Posterior cingulate gyrus (tissue), 11 donors: ENCODE results near the gene ADAP2.
"Not testable (repeated sequence)": the region's sequence is repeated elsewhere in the genome, so short reads cannot be mapped to it uniquely, and the experiment has no call there.

ENCODE experiments used
- DNase-seq, 10 donors: peaks; one replicate each; pipeline versions ENCODE4 v3.0.0 to v3.0.0-alpha.2; 2020 to 2021; ENCODE audit warnings: mixed read lengths in 3 of 10
- intact Hi-C: fragments of 100-400 bp; cut with DNase I; formaldehyde crosslinking; loops from one replicate; pipeline ENCODE4 v1.15.1; 2023

Gene ADAP2

DNA sequence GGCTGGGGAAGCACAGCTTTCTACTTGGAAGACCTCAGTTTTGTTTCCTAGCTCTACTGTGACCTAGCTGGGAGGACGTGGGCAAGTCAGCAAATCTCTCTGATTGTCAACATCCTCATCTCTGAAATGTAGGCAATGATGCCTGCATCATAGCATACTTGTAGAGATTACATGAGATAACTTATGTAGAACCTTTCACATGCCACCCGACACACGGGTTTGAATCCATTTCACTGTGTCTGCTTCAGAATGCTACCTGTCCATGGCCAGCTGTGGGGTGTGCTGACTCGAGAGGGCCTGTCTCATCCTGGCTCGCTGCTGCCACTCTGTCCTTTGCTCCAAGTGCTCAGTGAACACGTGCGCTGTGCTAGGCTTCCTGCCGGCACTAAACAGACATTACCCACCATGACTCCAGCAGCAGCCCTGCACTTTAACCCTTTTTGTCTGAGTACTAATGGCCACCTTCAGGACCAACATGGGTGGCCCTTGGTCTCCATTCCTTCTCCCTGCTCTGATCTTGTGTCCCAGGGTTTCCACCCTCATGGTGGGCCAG, 7.4 kb downstream of the ADAP2 start:
- no peak for DNase-seq
- intact Hi-C loops = no loop called here

DNA sequence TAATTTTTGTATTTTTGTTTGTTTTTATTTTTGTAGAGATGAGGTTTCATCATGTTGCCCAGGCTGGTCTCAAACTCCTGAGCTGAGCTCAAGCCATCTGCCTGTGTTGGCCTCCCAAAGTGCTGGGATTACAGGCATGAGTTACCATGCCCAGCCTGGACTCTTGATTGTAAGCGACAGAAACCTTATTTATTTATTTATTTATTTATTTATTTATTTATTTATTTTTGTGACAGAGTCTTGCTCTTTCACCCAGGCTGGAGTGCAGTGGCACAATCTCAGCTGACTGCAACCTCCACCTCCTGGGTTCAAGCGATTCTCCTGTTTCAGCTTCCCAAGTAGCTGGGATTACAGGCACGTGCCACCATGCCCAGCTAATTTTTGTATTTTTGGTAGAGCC, 8.1 kb downstream of the ADAP2 start:
- intact Hi-C loops = not testable (repeated sequence)
- DNase-seq = peak in 1 of 10 donors; percentile 19

DNA sequence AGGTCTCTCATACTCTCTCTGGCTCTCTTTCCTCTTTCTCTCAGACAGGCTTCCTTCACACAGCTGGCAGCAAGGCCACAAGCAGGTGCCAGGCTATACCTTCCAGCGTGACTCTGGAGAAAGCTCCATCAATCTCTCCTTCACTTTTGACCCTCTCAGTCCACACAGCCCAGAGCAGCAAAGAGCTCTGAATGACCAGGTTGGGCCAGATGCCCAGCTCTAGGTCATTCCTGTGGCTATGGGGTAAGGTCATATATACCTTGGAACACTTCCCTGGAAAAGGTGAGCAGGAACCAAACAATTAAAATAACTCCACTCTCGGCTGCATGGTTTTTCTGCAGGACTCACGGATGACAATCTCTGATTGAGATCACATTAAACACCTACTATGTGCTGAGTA, 8.8 kb downstream of the ADAP2 start:
- DNase-seq = no peak
- intact Hi-C loops = no loop called here

DNA sequence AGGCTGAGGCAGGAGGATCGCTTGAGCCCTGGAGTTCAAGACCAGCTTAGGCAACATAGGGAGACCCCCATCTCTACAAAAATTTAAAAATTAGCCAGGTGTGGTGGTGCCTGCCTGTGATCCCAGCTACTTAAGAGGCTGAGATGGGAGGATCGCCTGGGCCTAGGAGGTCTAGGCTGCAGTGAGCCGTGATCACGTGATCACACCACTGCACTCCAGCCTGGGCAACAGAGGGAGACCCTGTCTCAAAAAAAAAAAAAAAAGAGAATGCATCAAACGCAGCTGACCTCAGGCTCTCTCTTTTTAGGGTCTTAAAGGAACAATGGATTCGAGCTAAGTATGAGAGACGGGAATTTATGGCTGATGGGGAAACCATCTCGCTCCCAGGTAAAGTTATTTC, 9.8 kb downstream of the ADAP2 start:
- peak in 1 of 10 donors; percentile 14 for DNase-seq
- intact Hi-C loops = not testable (repeated sequence)

DNA sequence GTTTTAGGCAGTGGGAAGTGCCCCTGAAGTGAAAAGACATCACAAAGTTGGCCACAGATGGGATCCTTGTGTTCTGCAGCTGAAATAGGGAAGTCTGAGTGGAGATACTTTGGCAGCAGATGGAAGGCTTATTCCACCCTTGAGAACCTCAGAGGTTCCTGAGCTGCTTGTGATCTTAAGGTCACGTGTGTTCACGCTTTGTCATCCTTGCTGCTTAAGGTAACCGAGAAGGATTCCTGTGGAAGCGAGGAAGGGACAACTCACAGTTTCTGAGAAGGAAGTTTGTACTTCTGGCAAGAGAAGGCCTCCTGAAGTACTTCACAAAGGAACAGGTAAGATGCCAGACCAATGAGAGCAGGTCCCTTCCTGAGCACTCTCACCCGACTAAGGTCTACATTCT, 12.2 kb downstream of the ADAP2 start:
- intact Hi-C loops = no loop called here
- no peak for DNase-seq

DNA sequence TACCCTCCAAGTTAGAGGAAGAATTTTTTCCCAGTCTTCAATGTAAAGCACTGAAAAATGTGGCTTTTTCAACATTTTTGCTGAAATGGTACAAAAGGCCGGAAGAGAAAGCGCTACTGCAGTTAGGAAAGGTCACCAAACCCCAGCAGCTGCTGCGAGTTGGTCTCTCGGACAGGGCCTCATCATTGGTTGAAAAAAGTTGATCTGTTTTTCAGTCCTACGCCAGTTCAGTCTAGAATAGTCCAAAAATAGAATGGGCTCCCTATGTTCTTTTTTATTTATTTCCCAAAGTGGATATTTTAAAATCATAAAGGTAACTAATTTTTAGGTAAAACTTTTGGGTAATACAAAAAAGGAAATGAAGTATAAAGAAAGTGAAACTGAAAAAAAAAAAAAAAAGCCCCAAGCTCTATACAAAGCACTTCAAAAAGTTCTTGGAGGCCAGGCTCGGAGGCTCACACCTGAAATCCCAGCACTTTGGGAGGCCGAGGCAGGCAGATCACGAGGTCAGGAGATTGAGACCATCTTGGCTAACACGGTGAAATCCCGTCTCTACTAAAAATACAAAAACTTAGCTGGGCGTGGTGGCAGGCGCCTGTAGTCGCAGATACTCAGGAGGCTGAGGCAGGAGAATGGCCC, 17.4 kb downstream of the ADAP2 start:
- DNase-seq = peak in 1 of 10 donors; percentile 38
- intact Hi-C loops = no loop called here

DNA sequence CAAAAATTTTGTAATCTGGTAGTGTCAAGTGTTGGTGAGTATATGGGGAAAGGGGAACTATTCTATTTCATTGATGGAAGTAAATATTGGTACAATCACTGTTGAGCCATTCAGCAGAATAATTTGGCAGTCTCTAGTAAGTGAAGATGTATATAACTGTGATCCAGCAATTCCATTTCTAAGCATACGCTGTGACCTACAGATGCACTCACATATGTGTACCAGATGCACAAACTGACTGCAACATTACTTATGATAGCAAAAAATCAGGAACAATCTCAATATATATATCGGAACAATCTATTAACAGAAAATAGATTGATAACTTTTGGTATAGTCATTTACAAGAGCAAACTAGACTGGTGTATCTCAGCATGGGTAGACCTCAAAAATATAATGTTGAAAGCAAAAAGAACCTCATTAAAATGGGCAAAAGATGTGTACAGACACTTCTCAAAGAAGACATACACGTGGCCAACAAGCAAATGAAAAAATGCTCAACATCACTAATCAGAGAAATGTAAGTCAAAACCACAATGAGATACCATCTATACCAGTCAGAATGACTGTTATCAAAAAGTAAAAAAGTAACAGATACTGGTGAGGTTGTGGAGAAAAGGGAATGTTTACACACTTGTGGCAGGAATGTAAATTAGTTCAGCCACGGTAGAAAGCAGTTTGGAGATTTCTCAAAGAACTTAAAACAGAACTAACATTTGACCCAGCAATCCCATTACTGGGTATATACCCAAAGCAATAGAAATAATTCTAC, 20.7 kb downstream of the ADAP2 start:
- intact Hi-C loops = no loop called here
- DNase-seq = no peak

DNA sequence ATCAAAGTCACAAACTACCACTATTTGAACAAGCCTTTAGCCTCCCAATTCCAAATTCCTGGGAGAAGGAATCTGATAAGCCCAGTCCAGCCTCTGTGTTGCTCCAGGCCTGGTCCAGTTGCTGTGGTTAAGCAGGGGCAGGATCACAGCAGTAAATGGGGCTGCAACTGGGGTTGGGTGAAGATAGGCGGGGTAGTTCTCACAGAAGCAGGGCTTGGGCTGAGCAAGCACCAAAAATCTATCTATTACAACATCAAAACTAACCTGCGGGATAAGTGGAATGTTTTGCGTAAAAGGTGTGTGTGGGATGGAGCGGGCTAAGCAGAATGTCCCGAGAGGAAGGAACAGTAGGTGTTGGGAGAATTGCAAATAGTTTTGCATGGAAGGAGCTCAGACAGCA, 26.1 kb downstream of the ADAP2 start:
- intact Hi-C loops = no loop called here
- no peak for DNase-seq

DNA sequence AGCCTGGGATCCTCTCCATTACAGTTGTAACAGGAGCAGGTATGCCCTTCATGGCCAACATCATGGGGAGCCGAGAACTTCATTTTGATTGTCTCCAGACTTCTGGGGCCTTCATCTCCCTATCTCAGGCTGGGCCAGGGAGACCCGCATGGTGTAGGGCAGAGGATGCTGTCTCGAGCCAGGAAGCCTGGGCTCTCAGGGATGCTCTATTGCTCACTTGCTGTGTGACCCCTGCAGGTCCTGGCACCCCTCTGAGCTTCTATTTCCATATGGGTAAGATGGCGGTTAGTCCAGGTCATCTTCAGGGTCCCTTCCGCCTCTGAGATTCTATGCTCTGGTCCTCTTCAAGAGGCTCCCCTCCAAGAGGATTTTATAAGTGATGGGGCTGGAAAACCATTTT, 28.4 kb downstream of the ADAP2 start:
- DNase-seq = peak in 1 of 10 donors; percentile 8

DNA sequence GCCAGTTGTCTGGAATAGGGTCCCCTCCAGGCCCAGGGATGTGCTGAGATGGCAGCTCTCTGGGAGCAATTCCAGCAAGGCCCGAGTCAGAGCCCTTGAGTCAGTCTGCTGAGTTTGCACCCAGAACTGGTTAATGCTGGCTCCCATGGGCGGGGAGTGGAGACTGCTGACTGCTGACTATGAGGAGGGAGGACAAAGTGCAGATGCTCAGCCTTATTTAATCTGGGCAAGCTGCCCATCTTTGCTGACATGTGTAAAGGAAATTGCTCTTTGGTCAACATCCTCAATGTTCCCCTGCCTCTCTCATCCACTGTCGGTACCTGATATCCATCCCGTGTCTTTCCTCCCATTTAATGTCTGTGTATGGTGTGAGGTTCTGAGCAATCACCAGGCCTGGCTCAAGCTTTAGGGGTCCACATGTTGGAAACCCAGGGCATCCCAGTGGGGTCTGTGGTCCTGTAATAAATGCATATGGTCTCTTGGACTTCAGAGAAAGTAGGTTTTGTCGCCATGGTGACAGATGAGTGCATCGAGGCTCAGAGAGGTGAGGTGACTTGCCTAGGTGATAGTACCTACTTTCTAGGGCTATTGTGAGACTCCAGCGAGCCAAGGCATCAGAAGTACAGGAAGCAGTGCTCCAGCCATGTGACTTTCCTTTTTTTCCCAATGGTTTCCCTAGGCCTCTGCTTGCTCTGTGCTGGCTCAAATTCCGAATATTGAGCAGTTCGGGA, 29.1 kb downstream of the ADAP2 start:
- peak in 4 of 10 donors; percentile 22 to 86 (median 34) for DNase-seq
- intact Hi-C loops = no loop called here

More for the DNA sequence above, 28.4 kb downstream of the ADAP2 start:
- intact Hi-C loops = no loop called here

DNA sequence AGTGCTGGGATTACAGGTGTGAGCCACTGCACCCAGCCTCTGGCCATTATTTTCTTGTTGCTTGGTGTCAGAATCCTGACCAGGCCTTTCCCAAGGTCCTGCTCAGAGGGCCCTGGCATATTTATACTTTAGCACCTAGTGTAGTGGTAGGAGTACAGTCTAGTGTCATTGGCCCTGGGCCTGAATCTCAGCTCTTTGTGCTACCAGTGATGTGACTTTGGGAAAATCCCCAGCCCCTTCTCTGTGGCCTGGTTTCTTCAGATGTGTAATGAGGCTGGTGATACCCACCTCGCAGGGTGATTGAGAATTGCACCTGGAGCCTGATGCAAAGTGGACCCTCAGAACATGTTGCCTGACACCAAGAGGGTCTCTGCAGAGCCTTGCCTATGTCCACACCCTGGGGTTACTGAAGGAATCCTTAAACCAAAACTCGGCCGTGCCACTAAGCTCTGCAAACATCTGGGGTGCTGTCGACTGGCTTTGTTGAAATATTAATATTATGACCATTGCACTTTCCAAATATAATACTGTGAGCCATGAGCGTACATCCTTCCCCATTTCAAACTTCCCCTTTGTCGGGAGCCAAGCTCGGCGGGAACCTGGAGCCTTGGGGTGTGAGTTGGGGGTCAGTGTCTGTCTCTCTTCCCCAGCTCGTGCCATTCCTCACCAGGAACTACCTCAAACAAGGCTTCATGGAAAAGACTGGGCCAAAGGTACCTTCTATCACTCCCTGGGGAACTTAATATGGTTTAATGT, 31.1 kb downstream of the ADAP2 start:
- intact Hi-C loops = no loop called here
- DNase-seq = no peak

DNA sequence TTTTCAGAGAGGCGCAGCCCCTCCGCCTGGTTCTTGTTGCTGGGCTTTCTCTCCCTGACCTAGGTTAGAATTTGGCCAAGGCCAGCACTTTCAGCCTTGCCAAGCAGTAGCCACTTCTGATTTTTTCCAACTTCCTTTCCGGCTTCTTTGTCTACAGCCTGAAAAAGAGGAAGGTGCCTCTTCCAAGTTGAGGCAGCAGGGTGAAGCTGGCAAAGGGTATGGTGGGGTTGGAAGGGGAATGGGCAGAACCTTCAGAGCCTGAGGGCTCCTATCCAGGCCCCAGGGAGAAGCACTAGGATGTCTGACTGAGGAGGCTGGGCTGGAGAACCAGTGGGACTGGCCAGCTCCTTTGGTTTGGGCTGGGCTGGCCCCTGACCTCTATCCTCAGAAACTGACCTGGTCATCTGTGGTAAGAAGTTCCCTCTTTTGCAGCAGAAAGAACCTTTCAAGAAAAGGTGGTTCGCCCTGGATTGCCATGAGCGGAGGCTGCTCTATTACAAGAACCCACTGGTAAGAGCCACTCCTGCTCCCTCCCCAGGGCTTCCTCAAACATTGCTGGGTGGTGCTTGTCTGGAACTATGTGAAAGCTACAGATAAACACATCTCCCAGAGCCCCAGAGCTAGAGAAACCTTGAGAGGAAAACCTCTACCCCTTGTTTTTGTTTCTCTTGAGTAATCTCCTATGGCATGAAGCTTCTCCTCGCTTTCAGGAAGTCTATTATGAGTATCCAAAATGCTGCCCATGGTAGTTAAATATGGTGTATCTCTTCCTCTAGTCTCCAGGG, 32.5 kb downstream of the ADAP2 start:
- intact Hi-C loops = no loop called here
- no peak for DNase-seq

DNA sequence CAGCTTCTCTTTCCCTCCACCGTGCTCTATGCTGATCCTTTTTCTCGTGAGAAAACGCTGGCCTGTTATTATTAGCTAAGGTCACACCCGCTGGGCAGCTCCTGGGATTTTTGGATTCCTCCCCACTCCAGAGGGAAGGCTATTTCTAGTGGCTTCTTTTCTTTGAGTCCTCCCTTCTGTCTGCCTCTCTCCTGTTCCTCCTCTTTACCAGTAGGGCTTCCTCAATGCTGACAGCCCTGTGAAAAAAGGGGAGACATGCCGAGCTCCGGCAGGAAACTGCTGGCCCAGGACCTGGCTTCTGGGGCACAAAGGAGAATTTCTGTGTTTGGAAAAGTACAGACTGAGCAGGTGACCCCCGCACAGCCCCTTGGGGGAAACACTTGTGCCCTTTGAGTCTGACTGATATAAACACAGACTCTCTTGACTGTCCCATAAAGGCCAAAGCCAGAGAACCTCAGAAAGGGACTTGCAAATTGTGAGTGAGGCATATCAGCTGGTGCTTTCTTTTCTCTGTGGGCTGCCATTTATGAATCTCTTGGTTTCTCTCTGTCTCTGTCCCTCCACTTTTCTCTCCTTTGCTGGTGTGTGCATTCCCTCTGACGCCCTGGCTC, 35.1 kb downstream of the ADAP2 start:
- no peak for DNase-seq
- intact Hi-C loops = no loop called here

DNA sequence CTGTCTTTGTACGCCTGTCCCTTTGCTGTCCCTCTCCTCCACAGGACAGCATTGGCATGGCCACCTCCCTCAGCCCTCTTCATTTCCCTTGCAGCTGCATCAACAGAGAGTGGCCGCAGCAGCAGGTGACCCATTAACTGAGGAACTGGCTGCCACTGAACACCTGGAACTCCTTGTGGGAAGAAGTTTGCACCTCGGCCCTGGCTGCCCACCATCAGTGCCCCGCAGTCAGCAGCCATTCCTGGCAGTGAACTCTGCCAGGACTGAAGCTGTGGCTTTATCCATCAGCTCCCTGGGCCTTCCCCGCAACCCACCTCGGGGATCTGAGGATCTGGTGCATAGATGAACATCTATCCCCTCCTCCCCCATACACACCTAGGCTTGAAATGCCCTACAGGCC, 36.0 kb downstream of the ADAP2 start:
- no peak for DNase-seq
- intact Hi-C loops = no loop called here

DNA sequence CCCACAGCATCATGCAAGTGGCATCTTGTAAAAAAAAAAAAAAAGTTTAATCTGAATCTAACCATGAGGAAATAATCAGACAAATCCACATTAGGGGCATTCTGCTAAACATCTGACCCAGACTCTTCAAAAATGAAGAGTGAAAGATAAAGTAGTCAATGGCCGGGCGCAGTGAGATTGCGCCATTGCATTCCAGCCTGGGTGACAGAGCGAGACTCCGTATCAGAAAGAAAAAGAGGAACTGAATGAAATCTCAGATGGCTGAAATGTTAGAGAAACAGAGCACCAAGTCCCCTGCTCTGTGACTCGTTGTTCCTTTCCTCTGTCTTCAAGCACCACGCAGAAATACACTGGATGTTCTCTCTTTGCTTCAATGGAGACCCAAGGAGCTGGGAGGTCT, 36.4 kb downstream of the ADAP2 start:
- DNase-seq = no peak
- intact Hi-C loops = no loop called here

DNA sequence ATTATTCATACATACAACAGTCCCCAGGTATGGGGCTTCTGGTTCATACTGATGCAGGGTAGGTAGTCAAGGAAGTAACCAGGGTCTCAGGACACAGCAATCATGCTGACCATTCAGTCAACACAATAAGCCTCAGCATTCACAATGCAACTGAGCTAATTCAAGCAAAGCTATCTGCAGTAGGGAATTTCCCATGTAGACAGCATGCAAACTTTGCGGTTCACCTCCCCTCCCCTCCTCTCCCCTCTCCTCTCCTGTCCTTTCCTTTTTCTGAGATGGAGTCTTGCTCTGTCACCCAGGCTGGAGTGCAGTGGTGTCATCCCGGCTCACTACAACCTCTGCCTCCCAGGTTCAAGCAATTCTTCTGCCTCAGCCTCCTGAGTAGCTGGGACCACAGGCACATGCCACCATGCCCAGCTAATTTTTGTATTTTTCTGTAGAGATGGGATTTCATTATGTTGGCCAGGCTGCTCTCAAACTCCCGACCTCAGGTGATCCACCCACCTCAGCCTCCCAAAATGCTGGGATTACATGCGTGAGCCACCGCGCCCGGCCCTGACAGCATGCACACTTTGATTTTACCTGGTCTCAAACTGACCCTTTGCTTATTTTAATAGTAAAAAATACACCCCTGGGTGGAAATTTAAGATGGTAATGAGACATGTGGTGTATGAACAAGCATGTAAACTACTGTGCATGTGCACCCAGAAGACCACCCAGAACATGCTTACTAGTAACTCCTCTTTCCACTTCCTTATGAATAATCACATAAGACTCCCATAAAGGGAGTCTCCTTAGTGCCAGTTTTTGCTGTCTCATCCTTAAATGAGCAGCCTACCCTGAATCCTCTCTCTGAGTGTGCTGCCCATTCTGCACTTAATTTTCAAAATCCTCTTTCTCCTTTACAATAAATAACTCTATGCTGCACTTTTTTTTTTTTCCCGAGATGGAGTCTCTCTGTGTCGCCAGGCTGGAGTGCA, 39.8 kb downstream of the ADAP2 start:
- DNase-seq = no peak
- intact Hi-C loops = no loop called here

DNA sequence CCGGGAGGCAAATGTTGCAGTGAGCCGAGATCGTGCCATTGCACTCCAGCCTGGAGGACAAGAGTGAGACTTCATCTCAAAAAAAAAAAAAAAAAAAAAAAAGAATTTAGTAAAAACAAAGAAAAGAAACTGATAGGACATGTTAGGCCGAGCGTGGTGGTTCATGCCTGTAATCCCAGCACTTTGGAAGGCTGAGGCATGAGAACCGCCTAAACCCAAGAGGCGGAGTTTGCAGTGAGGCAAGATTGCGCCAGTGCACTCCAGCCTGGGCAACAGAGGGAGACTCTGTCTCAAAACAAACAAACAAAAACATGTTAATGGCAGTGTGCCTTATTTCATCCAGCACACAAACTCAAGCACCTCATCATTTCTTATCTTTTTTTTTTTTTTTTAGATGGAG, 42.6 kb downstream of the ADAP2 start:
- DNase-seq, intact Hi-C loops: not testable (repeated sequence)

DNA sequence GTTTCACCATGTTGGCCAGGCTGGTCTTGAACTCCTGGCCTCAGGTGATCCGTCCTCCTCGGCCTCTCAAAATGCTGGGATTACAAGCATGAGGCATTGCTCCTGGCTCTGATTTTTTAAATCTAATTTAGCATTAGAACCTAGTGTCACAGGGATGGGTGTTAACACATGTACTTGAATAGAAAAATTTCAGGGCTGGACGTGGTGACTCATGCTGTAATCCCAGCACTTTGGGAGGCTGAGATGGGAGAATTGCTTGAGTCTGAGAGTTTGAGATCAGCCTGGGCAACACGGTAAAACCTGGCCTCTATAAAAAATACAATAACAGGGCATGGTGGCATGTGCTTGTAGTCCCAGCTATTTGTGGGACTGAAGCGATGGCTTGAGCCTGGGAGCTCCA, 43.1 kb downstream of the ADAP2 start:
- intact Hi-C loops = no loop called here
- DNase-seq = no peak
